ENCODE data around the gene SEPTIN1. TPM values are rescaled to one million over a fixed set of nuclear protein-coding genes. Genes with fewer than 3 reads are reported as not detected.
A peak's percentile ranks its signal among the peaks of the same experiment; 100 is the strongest.

SEPTIN1 gene
- total and polyA plus RNA-seq, 2 of the 13 experiments (the other 11 are each of a cell fraction or from before 2014, with no cell fraction given): 0.18 to 0.67 TPM

- TF ChIP-seq ZNF710 (CRISPR knock-in tag; IDR thresholded peaks at IDR 0.05; ENCODE audit: borderline replicate concordance): peak; percentile 40; the same call in 1 of the 2 replicates
- TF ChIP-seq SAP130 (CRISPR knock-in tag; IDR thresholded peaks at IDR 0.05; ENCODE audit: low read depth): peak; percentile 75
- peak; percentile 83 for TF ChIP-seq HBP1 (CRISPR knock-in tag; IDR thresholded peaks at IDR 0.05; ENCODE audit: low read depth)
- TF ChIP-seq CAMTA2 (CRISPR knock-in tag; IDR thresholded peaks at IDR 0.05; ENCODE audit: borderline replicate concordance): peak; percentile 88; the same call in 1 of the 2 replicates
- peak; percentile 81 for TF ChIP-seq ARID4A (CRISPR knock-in tag; IDR thresholded peaks at IDR 0.05; ENCODE audit: borderline replicate concordance)
- TF ChIP-seq ELF1 (CRISPR knock-in tag; IDR thresholded peaks at IDR 0.05): 0 out of 2 replicates have a peak, but pooled peaks have one; percentile 2
- peak; percentile 71; the same call in 1 of the 2 replicates for TF ChIP-seq DNMT1 (CRISPR knock-in tag; IDR thresholded peaks at IDR 0.05)
- peak; percentile 67; the same call in 1 of the 2 replicates for TF ChIP-seq NCOA1 (CRISPR knock-in tag; IDR thresholded peaks at IDR 0.05)
- peak; percentile 46; the same call in 1 of the 2 replicates for TF ChIP-seq KAT7 (CRISPR knock-in tag; IDR thresholded peaks at IDR 0.05; ENCODE audit: borderline replicate concordance)
- TF ChIP-seq ZNF567 (CRISPR knock-in tag; IDR thresholded peaks at IDR 0.05; ENCODE audit: borderline replicate concordance): 0 out of 2 replicates have a peak, but pooled peaks have one; percentile 49
- TF ChIP-seq ZNF281 (CRISPR knock-in tag; IDR thresholded peaks at IDR 0.05; ENCODE audit: borderline replicate concordance): peak; percentile 56; the same call in 1 of the 2 replicates
- 0 out of 2 replicates have a peak, but pooled peaks have one; percentile 62 for TF ChIP-seq ZNF713 (CRISPR knock-in tag; IDR thresholded peaks at IDR 0.05)
- TF ChIP-seq TSC22D2 (CRISPR knock-in tag; IDR thresholded peaks at IDR 0.05; ENCODE audit: borderline replicate concordance): peak; percentile 42; the same call in 1 of the 2 replicates
- peak; percentile 97 for TF ChIP-seq SP5 (CRISPR knock-in tag; IDR thresholded peaks at IDR 0.05; ENCODE audit: borderline replicate concordance, low read depth)
- TF ChIP-seq ESRRA (CRISPR knock-in tag; IDR thresholded peaks at IDR 0.05; ENCODE audit: low read depth): peak; percentile 60; the same call in 1 of the 2 replicates
- TF ChIP-seq YEATS4 (CRISPR knock-in tag; IDR thresholded peaks at IDR 0.05; ENCODE audit: borderline replicate concordance): peak; percentile 35; the same call in 1 of the 2 replicates
- TF ChIP-seq ZNF235 (CRISPR knock-in tag; IDR thresholded peaks at IDR 0.05; ENCODE audit: borderline replicate concordance): 0 out of 2 replicates have a peak, but pooled peaks have one; percentile 68
Measured at GRCh38 chr16:30335028-30335597, 47.2 kb downstream of the SEPTIN1 start (continued).
